Measurements from ENCODE around the gene SH3RF2. TPM values are rescaled to one million over a fixed set of nuclear protein-coding genes. Genes with fewer than 3 reads are reported as not detected.

The SH3RF2 gene
- total RNA-seq, 1 donor from 2014 or later = 12.0 TPM

DNA sequence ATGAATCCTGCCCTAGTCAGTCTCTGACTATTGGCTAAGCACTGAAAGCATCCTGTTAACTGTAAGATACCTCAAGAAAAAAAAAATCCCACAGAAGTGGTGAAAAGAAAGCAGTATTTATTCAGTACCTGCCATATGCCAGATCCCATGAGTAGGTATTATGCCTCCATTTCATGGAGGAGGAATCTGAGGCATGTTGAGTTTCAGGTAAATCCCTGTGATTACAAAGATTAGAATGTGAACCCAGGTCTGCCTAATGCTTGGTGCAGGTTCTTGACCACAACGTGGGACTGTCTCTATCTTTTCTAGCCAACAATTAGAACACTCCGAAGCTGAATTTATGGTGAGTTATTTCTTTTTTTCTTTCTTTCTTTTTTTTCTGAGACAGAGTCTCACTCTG, 30.9 kb downstream of the SH3RF2 start:
- H3K4me3 ChIP-seq (ENCODE audit: low read depth, low read length) = no peak overlapping the region
- DNase-seq (ENCODE audit: low read depth) = no peak
- TF ChIP-seq, protein P1, sequence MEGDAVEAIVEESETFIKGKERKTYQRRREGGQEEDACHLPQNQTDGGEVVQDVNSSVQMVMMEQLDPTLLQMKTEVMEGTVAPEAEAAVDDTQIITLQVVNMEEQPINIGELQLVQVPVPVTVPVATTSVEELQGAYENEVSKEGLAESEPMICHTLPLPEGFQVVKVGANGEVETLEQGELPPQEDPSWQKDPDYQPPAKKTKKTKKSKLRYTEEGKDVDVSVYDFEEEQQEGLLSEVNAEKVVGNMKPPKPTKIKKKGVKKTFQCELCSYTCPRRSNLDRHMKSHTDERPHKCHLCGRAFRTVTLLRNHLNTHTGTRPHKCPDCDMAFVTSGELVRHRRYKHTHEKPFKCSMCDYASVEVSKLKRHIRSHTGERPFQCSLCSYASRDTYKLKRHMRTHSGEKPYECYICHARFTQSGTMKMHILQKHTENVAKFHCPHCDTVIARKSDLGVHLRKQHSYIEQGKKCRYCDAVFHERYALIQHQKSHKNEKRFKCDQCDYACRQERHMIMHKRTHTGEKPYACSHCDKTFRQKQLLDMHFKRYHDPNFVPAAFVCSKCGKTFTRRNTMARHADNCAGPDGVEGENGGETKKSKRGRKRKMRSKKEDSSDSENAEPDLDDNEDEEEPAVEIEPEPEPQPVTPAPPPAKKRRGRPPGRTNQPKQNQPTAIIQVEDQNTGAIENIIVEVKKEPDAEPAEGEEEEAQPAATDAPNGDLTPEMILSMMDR (conservative IDR thresholded peaks at IDR 0.05; ENCODE audit: low read depth, low read length) = no peak

GRCh38 chr5:145968970-145969713, 32.8 kb downstream of the SH3RF2 start:
- DNase-seq (ENCODE audit: low read depth) = no peak
- TF ChIP-seq, protein P1 (conservative IDR thresholded peaks at IDR 0.05; ENCODE audit: low read depth, low read length) = no peak
- H3K4me3 ChIP-seq (ENCODE audit: low read depth, low read length) = no peak overlapping the region

- TF ChIP-seq, protein P1 (conservative IDR thresholded peaks at IDR 0.05; ENCODE audit: low read depth, low read length) = no peak
- no peak for DNase-seq (ENCODE audit: low read depth)
- no peak overlapping the region for H3K4me3 ChIP-seq (ENCODE audit: low read depth, low read length)
These were observed 33.3 kb downstream of the SH3RF2 start for GRCh38 chr5:145969714-145970092.

GRCh38 chr5:145971108-145971507, 34.7 kb downstream of the SH3RF2 start:
- TF ChIP-seq, protein P1 (conservative IDR thresholded peaks at IDR 0.05; ENCODE audit: low read depth, low read length) = no peak
- no peak overlapping the region for H3K4me3 ChIP-seq (ENCODE audit: low read depth, low read length)
- no peak for DNase-seq (ENCODE audit: low read depth)

DNA sequence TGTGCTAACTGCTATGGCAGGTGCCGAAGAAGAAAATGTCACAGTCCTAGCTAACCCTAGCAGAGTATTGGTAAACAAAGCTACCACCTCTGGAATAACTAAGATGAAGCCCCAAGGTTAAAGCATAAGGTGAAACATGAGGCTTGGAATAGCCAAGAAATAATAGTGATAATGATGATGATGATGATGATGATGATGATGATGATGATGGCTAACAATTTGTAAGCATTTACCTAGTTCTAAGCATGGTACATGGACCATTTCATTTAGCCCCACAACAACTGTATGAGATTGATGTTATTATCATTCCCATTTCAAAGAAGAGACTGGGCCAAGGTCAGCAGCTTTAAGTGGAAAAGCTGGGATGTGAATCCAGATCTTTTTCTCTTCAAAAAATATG, 35.3 kb downstream of the SH3RF2 start:
- H3K4me3 ChIP-seq (ENCODE audit: low read depth, low read length) = no peak overlapping the region
- no peak for DNase-seq (ENCODE audit: low read depth)
- TF ChIP-seq, protein P1 (conservative IDR thresholded peaks at IDR 0.05; ENCODE audit: low read depth, low read length) = no peak

GRCh38 chr5:145975001-145975360, 38.6 kb downstream of the SH3RF2 start:
- TF ChIP-seq, protein P1 (conservative IDR thresholded peaks at IDR 0.05; ENCODE audit: low read depth, low read length) = no peak
- no peak for DNase-seq (ENCODE audit: low read depth)
- no peak overlapping the region for H3K4me3 ChIP-seq (ENCODE audit: low read depth, low read length)

Measured in epithelial cell of proximal tubule (primary cell).